ENCODE data around the gene PDRG1. TPM values are rescaled to one million over a fixed set of nuclear protein-coding genes. Genes with fewer than 3 reads are reported as not detected.

The PDRG1 gene
- total RNA-seq, 1 experiment from 2014 or later = 24.3 TPM

GRCh38 chr20:31906001-31906400, 45.8 kb downstream of the PDRG1 start:
- Histone ChIP-seq H3K27me3 (replicated peaks; ENCODE audit: insufficient read depth, low read depth, low read length, poor library complexity) (no peaks in the 10 kb centered on the region), H3K9me3 (ENCODE audit: low read depth, low read length, poor library complexity, severe bottlenecking) (no peaks in the 10 kb centered on the region), H3K4me3 (ENCODE audit: low read depth, low read length, poor library complexity, severe bottlenecking) (no peak overlapping the region), H3K36me3 (ENCODE audit: insufficient read depth, low read length, poor library complexity, severe bottlenecking) (no peaks in the 10 kb centered on the region), H3K4me1 (ENCODE audit: insufficient read depth, low read length, poor library complexity, severe bottlenecking) (no peaks in the 10 kb centered on the region), H3K27ac (ENCODE audit: low read depth, low read length, poor library complexity, severe bottlenecking) (no peak overlapping the region)
- DNase-seq (ENCODE audit: low spot score) = no peak
- BruUV-seq (replicated peaks) = no TSS peak
- intact Hi-C loops (cut with micrococcal nuclease; ENCODE audit: unreplicated experiment) = no loop called here
- POLR2A ChIA-PET (ENCODE audit: low non-redundant PET) = no interaction called here
- CTCF ChIA-PET = no interaction called here
- TF ChIP-seq CTCF (conservative IDR thresholded peaks at IDR 0.05; ENCODE audit: low read depth, low read length) = no peak
- no peak for TF ChIP-seq EZH2 (IDR thresholded peaks at IDR 0.05; ENCODE audit: borderline replicate concordance, low read depth, low read length, poor library complexity, severe bottlenecking)

- Histone ChIP-seq H3K27ac (ENCODE audit: low read depth, low read length, poor library complexity, severe bottlenecking) (no peak overlapping the region), H3K9me3 (ENCODE audit: low read depth, low read length, poor library complexity, severe bottlenecking) (no peaks in the 10 kb centered on the region), H3K27me3 (replicated peaks; ENCODE audit: insufficient read depth, low read depth, low read length, poor library complexity) (no peaks in the 10 kb centered on the region), H3K4me3 (ENCODE audit: low read depth, low read length, poor library complexity, severe bottlenecking) (no peak overlapping the region), H3K4me1 (ENCODE audit: insufficient read depth, low read length, poor library complexity, severe bottlenecking) (no peaks in the 10 kb centered on the region), H3K36me3 (ENCODE audit: insufficient read depth, low read length, poor library complexity, severe bottlenecking) (no peaks in the 10 kb centered on the region)
- no peak for DNase-seq (ENCODE audit: low spot score)
- TF ChIP-seq CTCF (conservative IDR thresholded peaks at IDR 0.05; ENCODE audit: low read depth, low read length) (no peak), EZH2 (IDR thresholded peaks at IDR 0.05; ENCODE audit: borderline replicate concordance, low read depth, low read length, poor library complexity, severe bottlenecking) (no peak)
- ChIA-PET POLR2A (ENCODE audit: low non-redundant PET) (no interaction called here), CTCF (no interaction called here)
- BruUV-seq (replicated peaks) = no TSS peak
- intact Hi-C loops (cut with micrococcal nuclease; ENCODE audit: unreplicated experiment) = no loop called here
Measured at GRCh38 chr20:31903627-31904386, 48.0 kb downstream of the PDRG1 start.

DNA sequence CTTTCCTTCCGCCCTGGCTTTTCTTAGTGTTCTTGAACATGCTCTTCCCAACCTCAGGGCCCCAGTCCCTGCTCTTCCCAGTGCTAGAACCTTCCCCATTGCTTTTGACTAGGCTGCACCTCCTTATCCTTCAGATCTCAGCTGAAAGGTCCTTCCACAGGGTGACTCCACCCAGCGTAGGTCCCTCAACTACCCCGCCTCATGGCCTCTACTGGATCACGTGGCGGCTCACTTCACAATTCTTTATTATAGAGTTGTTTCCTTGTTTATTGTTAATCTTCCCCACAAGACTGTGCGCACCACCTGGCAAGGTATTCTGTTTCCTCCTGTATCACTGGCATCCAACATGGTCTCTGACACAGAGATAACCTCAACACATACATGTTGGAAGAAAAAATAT, 50.2 kb downstream of the PDRG1 start:
- DNase-seq (ENCODE audit: low spot score) = no peak
- BruUV-seq (replicated peaks) = no TSS peak
- intact Hi-C loops (cut with micrococcal nuclease; ENCODE audit: unreplicated experiment) = no loop called here
- no peaks in the 10 kb centered on the region for H3K4me1 ChIP-seq (ENCODE audit: insufficient read depth, low read length, poor library complexity, severe bottlenecking)
- no peak overlapping the region for H3K4me3 ChIP-seq (ENCODE audit: low read depth, low read length, poor library complexity, severe bottlenecking)
- no peak overlapping the region for H3K27ac ChIP-seq (ENCODE audit: low read depth, low read length, poor library complexity, severe bottlenecking)
- H3K27me3 ChIP-seq (replicated peaks; ENCODE audit: insufficient read depth, low read depth, low read length, poor library complexity) = no peaks in the 10 kb centered on the region
- TF ChIP-seq CTCF (conservative IDR thresholded peaks at IDR 0.05; ENCODE audit: low read depth, low read length) (no peak), EZH2 (IDR thresholded peaks at IDR 0.05; ENCODE audit: borderline replicate concordance, low read depth, low read length, poor library complexity, severe bottlenecking) (no peak)
- CTCF ChIA-PET = no interaction called here
- POLR2A ChIA-PET (ENCODE audit: low non-redundant PET) = no interaction called here
- no peaks in the 10 kb centered on the region for H3K36me3 ChIP-seq (ENCODE audit: insufficient read depth, low read length, poor library complexity, severe bottlenecking)
- H3K9me3 ChIP-seq (ENCODE audit: low read depth, low read length, poor library complexity, severe bottlenecking) = no peaks in the 10 kb centered on the region

Data from A673 (cell line).